ENCODE results near the gene ADORA2B.
A peak's percentile ranks its signal among the peaks of the same experiment; 100 is the strongest.

ADORA2B gene

GRCh38 chr17:15966183-15966878 is 21.4 kb downstream of the ADORA2B start:
- Histone ChIP-seq H3K9me3 (ENCODE audit: insufficient read depth, low read depth, low read length) (no peaks in the 10 kb centered on the region), H3F3A (ENCODE audit: low read depth) (no peaks in the 10 kb centered on the region), H3K4me2 (ENCODE audit: low read depth, low read length, poor library complexity, severe bottlenecking) (peak overlapping the region; percentile 16), H2AFZ (ENCODE audit: low read length) (peak overlapping the region; percentile 46; the same call in 1 of the 2 replicates), H3K27me3 (ENCODE audit: insufficient read depth, low read length, poor library complexity, severe bottlenecking) (no peaks in the 10 kb centered on the region), H3K36me3 (ENCODE audit: insufficient read depth, low read length) (no peaks in the 10 kb centered on the region), H3K4me1 (ENCODE audit: insufficient read depth, low read length, poor library complexity, severe bottlenecking) (peaks cover 17% of the 10 kb centered on the region), H3K9me2 (replicated peaks; ENCODE audit: low read depth, low read length) (no peaks in the 10 kb centered on the region), H3K79me2 (ENCODE audit: insufficient read depth, low read length) (no peaks in the 10 kb centered on the region), H4K20me1 (ENCODE audit: insufficient read depth, low read length, poor library complexity, severe bottlenecking) (no peaks in the 10 kb centered on the region), H3K4me3 (ENCODE audit: low read length, poor library complexity, severe bottlenecking) (no peak overlapping the region), H3K9ac (ENCODE audit: low read depth, low read length, poor library complexity, severe bottlenecking) (no peak overlapping the region)
- TF ChIP-seq, protein P1, sequence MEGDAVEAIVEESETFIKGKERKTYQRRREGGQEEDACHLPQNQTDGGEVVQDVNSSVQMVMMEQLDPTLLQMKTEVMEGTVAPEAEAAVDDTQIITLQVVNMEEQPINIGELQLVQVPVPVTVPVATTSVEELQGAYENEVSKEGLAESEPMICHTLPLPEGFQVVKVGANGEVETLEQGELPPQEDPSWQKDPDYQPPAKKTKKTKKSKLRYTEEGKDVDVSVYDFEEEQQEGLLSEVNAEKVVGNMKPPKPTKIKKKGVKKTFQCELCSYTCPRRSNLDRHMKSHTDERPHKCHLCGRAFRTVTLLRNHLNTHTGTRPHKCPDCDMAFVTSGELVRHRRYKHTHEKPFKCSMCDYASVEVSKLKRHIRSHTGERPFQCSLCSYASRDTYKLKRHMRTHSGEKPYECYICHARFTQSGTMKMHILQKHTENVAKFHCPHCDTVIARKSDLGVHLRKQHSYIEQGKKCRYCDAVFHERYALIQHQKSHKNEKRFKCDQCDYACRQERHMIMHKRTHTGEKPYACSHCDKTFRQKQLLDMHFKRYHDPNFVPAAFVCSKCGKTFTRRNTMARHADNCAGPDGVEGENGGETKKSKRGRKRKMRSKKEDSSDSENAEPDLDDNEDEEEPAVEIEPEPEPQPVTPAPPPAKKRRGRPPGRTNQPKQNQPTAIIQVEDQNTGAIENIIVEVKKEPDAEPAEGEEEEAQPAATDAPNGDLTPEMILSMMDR (conservative IDR thresholded peaks at IDR 0.05; ENCODE audit: low read length) = no peak
- TF ChIP-seq EZH2phosphoT487 (IDR thresholded peaks at IDR 0.05; ENCODE audit: borderline replicate concordance) = no peak

DNA sequence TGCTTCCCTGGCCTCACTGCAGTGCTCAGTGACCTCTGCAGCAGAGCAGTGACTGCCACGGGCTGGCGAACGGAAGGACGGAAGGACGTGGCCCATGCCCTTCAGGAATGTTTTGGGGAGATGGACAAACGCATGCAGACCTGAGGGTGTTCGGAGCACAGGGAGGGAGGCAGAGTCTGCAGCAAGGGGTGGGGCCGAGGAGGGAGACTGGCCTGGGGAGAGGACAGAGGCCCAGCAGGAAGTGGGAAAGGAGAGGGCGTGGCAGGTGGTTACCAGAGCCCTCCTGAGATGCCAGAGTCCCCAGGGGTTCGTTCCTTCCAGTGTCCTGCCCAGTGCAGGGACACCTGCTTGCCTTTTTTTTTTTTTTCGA is 21.9 kb downstream of the ADORA2B start:
- Histone ChIP-seq H3K4me2 (ENCODE audit: low read depth, low read length, poor library complexity, severe bottlenecking) (peak overlapping the region; percentile 16), H3K9me2 (replicated peaks; ENCODE audit: low read depth, low read length) (no peaks in the 10 kb centered on the region), H3K4me1 (ENCODE audit: insufficient read depth, low read length, poor library complexity, severe bottlenecking) (peaks cover 17% of the 10 kb centered on the region), H3K4me3 (ENCODE audit: low read length, poor library complexity, severe bottlenecking) (no peak overlapping the region), H2AFZ (ENCODE audit: low read length) (peak overlapping the region; percentile 46; the same call in 1 of the 2 replicates), H3K9me3 (ENCODE audit: insufficient read depth, low read depth, low read length) (no peaks in the 10 kb centered on the region), H3K36me3 (ENCODE audit: insufficient read depth, low read length) (no peaks in the 10 kb centered on the region), H3K27me3 (ENCODE audit: insufficient read depth, low read length, poor library complexity, severe bottlenecking) (no peaks in the 10 kb centered on the region), H3F3A (ENCODE audit: low read depth) (no peaks in the 10 kb centered on the region), H3K9ac (ENCODE audit: low read depth, low read length, poor library complexity, severe bottlenecking) (no peak overlapping the region), H4K20me1 (ENCODE audit: insufficient read depth, low read length, poor library complexity, severe bottlenecking) (no peaks in the 10 kb centered on the region), H3K79me2 (ENCODE audit: insufficient read depth, low read length) (no peaks in the 10 kb centered on the region)
- no peak for TF ChIP-seq EZH2phosphoT487 (IDR thresholded peaks at IDR 0.05; ENCODE audit: borderline replicate concordance)
- TF ChIP-seq, protein P1 (conservative IDR thresholded peaks at IDR 0.05; ENCODE audit: low read length) = no peak

- no peaks in the 10 kb centered on the region for H3F3A ChIP-seq (ENCODE audit: low read depth)
- no peak overlapping the region for H3K9ac ChIP-seq (ENCODE audit: low read depth, low read length, poor library complexity, severe bottlenecking)
- no peak overlapping the region for H3K4me2 ChIP-seq (ENCODE audit: low read depth, low read length, poor library complexity, severe bottlenecking)
- H3K9me2 ChIP-seq (replicated peaks; ENCODE audit: low read depth, low read length) = no peaks in the 10 kb centered on the region
- H4K20me1 ChIP-seq (ENCODE audit: insufficient read depth, low read length, poor library complexity, severe bottlenecking) = no peaks in the 10 kb centered on the region
- TF ChIP-seq EZH2phosphoT487 (IDR thresholded peaks at IDR 0.05; ENCODE audit: borderline replicate concordance) = no peak
- TF ChIP-seq, protein P1 (conservative IDR thresholded peaks at IDR 0.05; ENCODE audit: low read length) = no peak
- no peak overlapping the region for H3K4me3 ChIP-seq (ENCODE audit: low read length, poor library complexity, severe bottlenecking)
- H2AFZ ChIP-seq (ENCODE audit: low read length) = no peak overlapping the region
- no peaks in the 10 kb centered on the region for H3K9me3 ChIP-seq (ENCODE audit: insufficient read depth, low read depth, low read length)
- no peaks in the 10 kb centered on the region for H3K36me3 ChIP-seq (ENCODE audit: insufficient read depth, low read length)
- H3K79me2 ChIP-seq (ENCODE audit: insufficient read depth, low read length) = no peaks in the 10 kb centered on the region
- H3K27me3 ChIP-seq (ENCODE audit: insufficient read depth, low read length, poor library complexity, severe bottlenecking) = no peaks in the 10 kb centered on the region
- H3K4me1 ChIP-seq (ENCODE audit: insufficient read depth, low read length, poor library complexity, severe bottlenecking) = peaks cover 17% of the 10 kb centered on the region
Observed at GRCh38 chr17:15967706-15968399, 22.9 kb downstream of the ADORA2B start.

Data from Loucy (cell line).